ENCODE measurements around the gene HDAC4. TPM values are rescaled to one million over a fixed set of nuclear protein-coding genes. Genes with fewer than 3 reads are reported as not detected.

The HDAC4 gene
- total and polyA plus RNA-seq, 2 of the 8 experiments (the other 6 are each of a cell fraction or from before 2014, with no cell fraction given): 15.4 to 31.5 TPM

DNA sequence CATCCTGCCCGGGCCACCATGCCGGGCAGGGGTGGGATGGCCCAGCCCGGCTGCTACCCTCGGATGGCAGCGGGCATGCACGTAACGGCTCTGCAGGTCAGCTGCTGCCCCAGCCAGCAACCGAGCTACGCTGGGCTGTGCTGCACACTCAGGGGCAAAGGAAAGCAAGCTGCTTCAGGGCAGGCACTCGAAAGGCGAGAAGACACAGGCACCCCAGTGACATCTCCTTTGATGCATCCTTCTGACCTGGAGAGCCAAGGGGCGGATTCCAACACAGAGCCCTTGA lies 8.8 kb downstream of the HDAC4 start:
- Histone ChIP-seq H3K79me1 (ENCODE audit: low read depth, low read length) (peaks cover 20% of the 10 kb centered on the region), H2AK5ac (ENCODE audit: low read depth, low read length) (no peak overlapping the region), H3K18ac (ENCODE audit: extremely low read depth, low read length) (no peak overlapping the region; the same call in 1 of the 2 replicates), H2BK5ac (ENCODE audit: low read depth, low read length) (no peak overlapping the region), H2BK20ac (ENCODE audit: low read length) (no peak overlapping the region), H3K27me3 (replicated peaks in 1 of 4; ENCODE audit: control insufficient read depth in 3 of 4, extremely low read depth in 1 of 4, insufficient read depth in 3 of 4, low read length in 3 of 4) (no peaks in the 10 kb centered on the region), H4K5ac (ENCODE audit: insufficient read length, low read depth, low read length) (no peak overlapping the region), H3K4me1 (replicated peaks in 1 of 4; ENCODE audit: control insufficient read depth in 3 of 4, insufficient read depth in 4 of 4, low read length in 3 of 4) (peaks cover 0 to 9% (median 4%) of the 10 kb centered on the region in 4 experiments; a peak in 3 of 7 replicates), H3K4me2 (ENCODE audit: insufficient read depth in 1 of 2, low read depth in 2 of 2, low read length in 2 of 2) (no peak overlapping the region), H4K20me1 (replicated peaks in 1 of 2; ENCODE audit: control insufficient read depth in 1 of 2, insufficient read depth in 2 of 2, low read length in 2 of 2) (peaks cover 32 to 40% of the 10 kb centered on the region in 2 experiments), H3K4me3 (ENCODE audit: extremely low read depth in 1 of 4, insufficient read depth in 2 of 4, low read depth in 3 of 4, low read length in 4 of 4) (no peak overlapping the region), H3K27ac (ENCODE audit: low read depth, low read length) (no peak overlapping the region), H3K79me2 (ENCODE audit: control insufficient read depth in 1 of 2, insufficient read depth in 2 of 2, low read length in 2 of 2) (peaks cover 7 to 92% of the 10 kb centered on the region in 2 experiments; a peak in 3 of 4 replicates), H3K23ac (ENCODE audit: insufficient read length) (no peak overlapping the region), H2AFZ (ENCODE audit: low read length) (no peak overlapping the region), H3K14ac (ENCODE audit: insufficient read length) (no peak overlapping the region), H3K56ac (replicated peaks; ENCODE audit: insufficient read length, low read depth, low read length) (no peak overlapping the region), H4K91ac (replicated peaks; ENCODE audit: insufficient read length, low read length) (no peak overlapping the region), H3K9me3 (ENCODE audit: insufficient read depth in 2 of 2, low read depth in 1 of 2, low read length in 1 of 2) (no peaks in the 10 kb centered on the region), H3K9ac (replicated peaks in 1 of 4; ENCODE audit: extremely low read depth in 1 of 4, low read depth in 3 of 4, low read length in 3 of 4) (no peak overlapping the region), H2BK120ac (replicated peaks; ENCODE audit: low read depth, low read length) (no peak overlapping the region), H2BK12ac (ENCODE audit: low read depth, low read length) (no peak overlapping the region), H3K36me3 (ENCODE audit: control insufficient read depth in 2 of 4, insufficient read depth in 4 of 4, low read length in 3 of 4) (no peaks in the 10 kb centered on the region; a peak in 1 of 8 replicates), H4K8ac (ENCODE audit: extremely low read depth, insufficient read depth, low read length) (peak overlapping the region; percentile 82), H2BK15ac (ENCODE audit: low read length) (no peak overlapping the region), H3K4ac (replicated peaks; ENCODE audit: insufficient read length, low read depth, low read length) (no peak overlapping the region), H3K23me2 (ENCODE audit: low read depth, low read length) (no peaks in the 10 kb centered on the region)
- CTCF ChIA-PET (ENCODE audit: partially characterized antibody): interaction anchor here (2.1 to 5.4 kb wide), 2 partner anchors 11 to 21 kb away, joined by 4 to 30 read pairs; no protein-coding TSS in a partner anchor
- DNase-seq (ENCODE audit: low read depth in 1 of 2, low spot score in 2 of 2) (no peak), FAIRE-seq (no peak)
- TF ChIP-seq SIRT6 (IDR thresholded peaks at IDR 0.05; ENCODE audit: low read length) (no peak), GABPA (IDR thresholded peaks at IDR 0.05; ENCODE audit: borderline replicate concordance, insufficient read depth, low read length) (no peak), SP4 (IDR thresholded peaks at IDR 0.05; ENCODE audit: low read length) (no peak), ASH2L (IDR thresholded peaks at IDR 0.05; ENCODE audit: low read length) (no peak), GTF2F1 (IDR thresholded peaks at IDR 0.05; ENCODE audit: borderline replicate concordance, low read depth, low read length) (no peak), TBP (IDR thresholded peaks at IDR 0.05; ENCODE audit: low read depth, low read length) (no peak)
- 98% methylated on average over 11 of the region's 12 CpGs; no CpG with 5 or more reads in 1 of the 2 experiments for WGBS, 2 experiments (ENCODE audit: extremely low coverage in 1 of 2, insufficient coverage in 1 of 2, insufficient read length in 1 of 2, insufficient replicate concordance in 2 of 2, low coverage in 1 of 2, low lambda C conversion rate in 2 of 2, missing lambda C conversion rate in 1 of 2)
- POLR2A ChIA-PET (ENCODE audit: partially characterized antibody): interaction anchor here (1.3 to 2.1 kb wide), 3 partner anchors 9 to 40 kb away, joined by 3 to 9 read pairs (median 7); partner anchors contain the start of gene HDAC4

Data from H1 (cell line).